K562 (cell line): Measurements from ENCODE around the gene TMEM131. TPM values are rescaled to one million over a fixed set of nuclear protein-coding genes. Genes with fewer than 3 reads are reported as not detected.

Experiments
- ATAC-seq: fragments of 200-7000 bp; cut with Tn5 transposase; 3 replicates; pipeline ENCODE4 v1.9.1; 2020; ENCODE audit warnings: moderate library complexity
- BruUV-seq: library from RNA; stranded (reverse); fragments of 400-500 nt; replicated peaks from 2 replicates; lab custom pipeline; 2021; lab: Mats Ljungman, UMichigan
- CTCF ChIA-PET: fragments of 300-600 bp; formaldehyde crosslinking; extraction: SDS; loops from one replicate; lab custom pipeline; 2021; ENCODE audit warnings: low intra/inter-chr PET ratio; lab: Yijun Ruan, JAX
- POLR2A ChIA-PET: fragments of 300-600, 350-650 bp; sonication (Branson Sonifier 250); formaldehyde crosslinking; extraction: SDS; loops from one replicate; lab custom pipeline; 2021; ENCODE audit warnings: antibody characterized with exemption, inconsistent platforms; lab: Yijun Ruan, JAX
- DNase-seq, 4 experiments: peaks; one replicate each; pipeline versions ENCODE4 v3.0.0 to v3.0.0-alpha.2; 2011 to 2018; ENCODE audit warnings: low spot score in 3 of 4, mixed read lengths in 3 of 4; ENCODE audit errors: extremely low read depth in 1 of 4
- FAIRE-seq: peaks from 2 replicates; lab custom pipeline; 2011; peaks lifted over from hg19 to GRCh38; lab: Jason Lieb, UNC
- H2AFZ ChIP-seq: 2 replicates; pipeline ENCODE4 v1.6.0; 2011; ENCODE audit warnings: low read depth, low read length, control low read depth, inconsistent platforms
- H3K27ac ChIP-seq: fragments of 200-600 bp; 3 replicates; pipeline ENCODE4 v1.8.0; 2011; ENCODE audit warnings: low read depth, mild to moderate bottlenecking, control low read depth, inconsistent platforms, low read length, moderate library complexity, mixed read lengths; ENCODE audit errors: extremely low read depth
- H3K27me3 ChIP-seq, 2 experiments: fragments of 300-600 bp in 1 of 2; 2 replicates in 1 of 2; 3 replicates in 1 of 2; pipeline versions ENCODE4 v1.6.0 to v1.8.0; 2011; ENCODE audit warnings: inconsistent platforms in 2 of 2, low read length in 2 of 2, mild to moderate bottlenecking in 1 of 2, mixed read lengths in 1 of 2, moderate library complexity in 1 of 2; ENCODE audit not compliant: control insufficient read depth in 2 of 2, insufficient read depth in 2 of 2
- H3K36me3 ChIP-seq: fragments of 300-600 bp; 3 replicates; pipeline ENCODE4 v1.8.0; 2011; ENCODE audit warnings: mild to moderate bottlenecking, low read length, inconsistent platforms; ENCODE audit not compliant: control insufficient read depth, insufficient read depth
- H3K4me1 ChIP-seq, 2 experiments: fragments of 200-600 bp in 1 of 2; replicated peaks in 1 of 2; 2 replicates in 1 of 2; 3 replicates in 1 of 2; pipeline versions ENCODE4 v1.5.1 to v1.8.0; 2011; ENCODE audit warnings: inconsistent platforms in 2 of 2, low read length in 2 of 2, mild to moderate bottlenecking in 1 of 2, mixed read lengths in 1 of 2, moderate library complexity in 1 of 2; ENCODE audit not compliant: control insufficient read depth in 2 of 2, insufficient read depth in 2 of 2
- H3K4me2 ChIP-seq: 2 replicates; pipeline ENCODE4 v1.6.1; 2011; ENCODE audit warnings: low read length, control low read depth, inconsistent platforms, mixed read lengths; ENCODE audit not compliant: insufficient read depth
- H3K4me3 ChIP-seq: fragments of 200-600 bp; sonication (generic), shearing (Covaris generic); 2 replicates; pipeline ENCODE4 v1.5.1; 2016; ENCODE audit warnings: control low read depth, inconsistent platforms
- H3K79me2 ChIP-seq: fragments of 200-600 bp; 3 replicates; pipeline ENCODE4 v1.8.0; 2011; ENCODE audit warnings: low read length, inconsistent platforms; ENCODE audit not compliant: control insufficient read depth, insufficient read depth
- H3K9ac ChIP-seq, 2 experiments: 2 replicates each; pipeline versions ENCODE4 v1.6.0 to v1.6.1; 2011; ENCODE audit warnings: low read depth in 2 of 2, low read length in 2 of 2, control low read depth in 1 of 2, inconsistent platforms in 1 of 2, mild to moderate bottlenecking in 1 of 2, mixed read lengths in 1 of 2; ENCODE audit not compliant: insufficient read depth in 1 of 2
- H3K9me1 ChIP-seq: one replicate; pipeline ENCODE4 v1.6.0; 2011; ENCODE audit warnings: inconsistent platforms, mild to moderate bottlenecking, low read length, moderate library complexity; ENCODE audit not compliant: control insufficient read depth, insufficient read depth
- H3K9me3 ChIP-seq: replicated peaks from 2 replicates; pipeline ENCODE4 v1.5.1; 2011; ENCODE audit warnings: low read depth, low read length, inconsistent platforms; ENCODE audit not compliant: control insufficient read depth, insufficient read depth
- H4K20me1 ChIP-seq: replicated peaks from 2 replicates; pipeline ENCODE4 v1.6.1; 2011; ENCODE audit warnings: low read length, inconsistent platforms, mixed read lengths; ENCODE audit not compliant: control insufficient read depth, insufficient read depth
- BACH1 ChIP-seq: fragments of 200-800 bp; sonication (Bioruptor generic); IDR thresholded peaks from 2 replicates; pipeline ENCODE4 v1.6.1; 2016; ENCODE audit warnings: missing genetic modification characterization, missing compliant biosample characterization
- FOXK2 ChIP-seq, 2 experiments: fragments of 450-650 bp; IDR thresholded peaks in 1 of 2; conservative IDR thresholded peaks in 1 of 2; 2 replicates each; pipeline ENCODE4 v1.6.1; 2016; ENCODE audit warnings: low read depth in 2 of 2, mild to moderate bottlenecking in 1 of 2
- HDAC2 ChIP-seq: fragments of 450-650 bp; IDR thresholded peaks from 2 replicates; pipeline ENCODE4 v1.6.1; 2016; ENCODE audit warnings: mild to moderate bottlenecking
- HNRNPH1 ChIP-seq: fragments of 200-400 bp; formaldehyde crosslinking; optimal IDR thresholded peaks from 2 replicates; pipeline ENCODE3; 2017; ENCODE audit warnings: low read depth, mild to moderate bottlenecking, low read length, moderate library complexity
- KDM2B ChIP-seq: fragments of 250-450 bp; sonication (Bioruptor Pico); IDR thresholded peaks from 2 replicates; pipeline ENCODE4 v1.8.0; 2021; ENCODE audit warnings: mild to moderate bottlenecking, moderate library complexity
- LARP7 ChIP-seq: fragments of 450-650 bp; IDR thresholded peaks from 2 replicates; pipeline ENCODE4 v1.6.1; 2016
- RERE ChIP-seq: sonication (generic); formaldehyde crosslinking; IDR thresholded peaks from 2 replicates; pipeline ENCODE4 v1.8.0; 2023; ENCODE audit warnings: missing genetic modification reagents, mild to moderate bottlenecking, borderline replicate concordance
- SMAD4 ChIP-seq: fragments of 250-450 bp; sonication (Bioruptor Pico); conservative IDR thresholded peaks from 2 replicates; pipeline ENCODE4 v1.8.0; 2021; ENCODE audit warnings: inconsistent platforms, mild to moderate bottlenecking, moderate library complexity
- TAF9B ChIP-seq: fragments of 450-650 bp; IDR thresholded peaks from 2 replicates; pipeline ENCODE4 v1.6.1; 2018; ENCODE audit warnings: mild to moderate bottlenecking; ENCODE audit not compliant: partially characterized antibody
- TRIM25 ChIP-seq: fragments of 450-650 bp; IDR thresholded peaks from 2 replicates; pipeline ENCODE4 v1.7.0; 2016; ENCODE audit warnings: borderline replicate concordance
- ZNF347 ChIP-seq: fragments of 450-650 bp; formaldehyde crosslinking; IDR thresholded peaks from 2 replicates; pipeline ENCODE4 v1.4.0; 2020; ENCODE audit warnings: low read depth, mild to moderate bottlenecking, moderate library complexity
- WGBS: fragments of 100-300 bp; shearing (Covaris generic); methylation state at CpG from one replicate; pipeline ENCODE4 v1.1.6; 2016; ENCODE audit warnings: low coverage, mixed read lengths; ENCODE audit not compliant: insufficient coverage; ENCODE audit errors: missing lambda C conversion rate; 5-methylcytosine and 5-hydroxymethylcytosine counted together
- in situ Hi-C: fragments of 300-500 bp; cut with MboI; formaldehyde crosslinking; loops from 4 replicates; pipeline ENCODE4 v1.15.0; 2018; ENCODE audit warnings: inconsistent platforms, mixed read lengths
- intact Hi-C: fragments of 100-400 bp; cut with micrococcal nuclease; formaldehyde crosslinking; loops from 2 replicates; pipeline ENCODE4 v1.14.2; 2022
- polyA plus RNA-seq, 8 experiments: library from polyadenylated mRNA; depleted of rRNA in 4 of 8; stranded (reverse) in 5 of 8; unstranded in 3 of 8; fragments of >200 nt; fragmentation: Nextera tagmentation in 2 of 8; fragmentation: Illumina TruSeq in 1 of 8; extraction: Ambion mirVana in 2 of 8; extraction: Trizol in 1 of 8; gene quantifications; 2 replicates each; pipeline versions ENCODE4 v1.2.1 to v1.2.3, GENCODE V29; 2011 to 2014; ENCODE audit warnings: inconsistent platforms in 1 of 8, missing spikeins in 1 of 8
- total RNA-seq, 7 experiments: library from RNA; depleted of rRNA in 6 of 7; stranded (reverse); fragments of >200 nt in 6 of 7; fragmentation: Illumina TruSeq in 2 of 7; extraction: Trizol in 2 of 7; gene quantifications; 2 replicates each; pipeline versions ENCODE4 v1.2.1 to v1.2.3, GENCODE V29; 2011 to 2021; ENCODE audit warnings: low replicate concordance in 1 of 7

The TMEM131 gene
- total and polyA plus RNA-seq, 9 of the 15 experiments (the other 6 are each of a cell fraction or from before 2014, with no cell fraction given): 2.5 to 21.1 (median 12.4) TPM

- Histone ChIP-seq H3K27ac (no peak overlapping the region), H3K4me1 (no peaks in the 10 kb centered on the region), H3K9ac (no peak overlapping the region), H2AFZ (no peak overlapping the region), H3K27me3 (no peaks in the 10 kb centered on the region), H3K4me3 (no peak overlapping the region), H3K36me3 (no peaks in the 10 kb centered on the region), H3K9me3 (no peaks in the 10 kb centered on the region), H3K4me2 (no peak overlapping the region), H4K20me1 (no peaks in the 10 kb centered on the region), H3K79me2 (no peaks in the 10 kb centered on the region), H3K9me1 (no peaks in the 10 kb centered on the region)
- ChIA-PET POLR2A (interaction anchor here (1.0 kb wide), 1 partner anchor 10 kb away, joined by 3 read pairs; no protein-coding TSS in a partner anchor), CTCF (interaction anchor here (0.6 kb wide), 1 partner anchor 13 kb away, joined by 3 read pairs; no protein-coding TSS in a partner anchor)
- intact Hi-C loops (no loop called here), in situ Hi-C loops (loop anchor here (25.0 kb wide), 1 partner anchor 568 kb away; no protein-coding TSS in a partner anchor)
- BruUV-seq: no TSS peak
- 65% methylated on average over 6 of the region's 6 CpGs for WGBS
- TF ChIP-seq HNRNPH1: no peak
- TF ChIP-seq ZNF347: no peak
- no peak for TF ChIP-seq FOXK2 (conservative IDR thresholded peaks at IDR 0.05 in 1 of 2, IDR thresholded peaks at IDR 0.05 in 1 of 2; ENCODE audit: low read depth in 2 of 2)
- no peak for TF ChIP-seq HDAC2
- no peak for TF ChIP-seq TAF9B
- no peak for TF ChIP-seq LARP7
- TF ChIP-seq SMAD4 (CRISPR knock-in tag): no peak
- no peak for TF ChIP-seq TRIM25
- no peak for TF ChIP-seq RERE
- TF ChIP-seq KDM2B (CRISPR knock-in tag): no peak
- TF ChIP-seq BACH1 (tag): no peak
- FAIRE-seq (no peak), ATAC-seq (no peak), DNase-seq (no peak)
These were observed 176.0 kb downstream of the TMEM131 start for GRCh38 chr2:97819754-97820153.
